Lung microvascular endothelial cell (primary cell): Measurements from ENCODE around the gene RNF128. TPM values are rescaled to one million over a fixed set of nuclear protein-coding genes. Genes with fewer than 3 reads are reported as not detected.
"Not testable (repeated sequence)": the region's sequence is repeated elsewhere in the genome, so short reads cannot be mapped to it uniquely, and the experiment has no call there.

Source experiments
- DNase-seq, 2 donors: peaks; one replicate each; pipeline versions ENCODE4 v3.0.0 to v3.0.0-alpha.2; 2010; ENCODE audit warnings: low read depth in 2 of 2
- total RNA-seq: library from RNA; depleted of rRNA; stranded (reverse); fragments of >200 nt; gene quantifications from 2 replicates; pipeline ENCODE4 v1.2.1, GENCODE V29; 2014

The RNF128 gene
- total RNA-seq, 1 donor from 2014 or later: under 0.01 TPM

DNA sequence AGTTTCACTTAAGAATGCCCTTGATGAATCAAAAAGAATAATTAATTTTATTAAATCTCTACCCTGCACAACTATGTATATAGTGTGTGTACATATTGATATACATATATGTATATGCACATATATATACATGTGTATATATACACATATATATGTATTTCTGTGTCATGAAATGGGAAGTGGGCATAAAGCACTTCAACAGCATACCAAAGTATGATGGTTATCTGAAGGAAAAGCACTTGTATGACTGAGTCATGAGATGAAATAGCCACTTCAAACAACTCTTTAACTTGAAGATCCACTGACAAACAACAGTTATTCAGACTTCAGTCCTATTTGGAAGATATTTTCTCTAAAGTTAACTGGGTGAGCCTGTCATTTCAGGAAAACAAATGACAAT is 16.3 kb downstream of the RNF128 start:
- DNase-seq: no peak

GRCh38 chrX:106748377-106748776 is 21.9 kb downstream of the RNF128 start:
- no peak for DNase-seq

DNA sequence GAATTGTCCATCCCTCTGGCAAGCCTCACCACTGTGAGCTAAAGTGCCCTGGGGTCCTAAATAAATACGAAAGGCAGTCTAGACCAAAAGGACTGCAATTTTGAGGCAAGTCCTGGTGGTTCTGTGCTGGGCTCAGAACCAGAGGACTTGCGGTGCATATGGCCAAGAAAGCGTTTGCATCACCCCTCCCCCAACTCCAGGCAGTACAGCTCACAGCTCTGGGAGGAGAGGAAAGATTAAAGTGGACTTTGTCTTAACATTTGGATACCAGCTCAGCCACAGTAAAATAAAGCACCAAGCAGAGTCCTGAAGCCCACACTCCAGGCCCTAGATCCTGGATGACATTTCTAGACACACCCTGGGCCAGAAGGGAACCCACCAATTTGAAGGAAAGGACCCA is 24.9 kb downstream of the RNF128 start:
- DNase-seq: no peak

GRCh38 chrX:106752101-106752678 is 25.7 kb downstream of the RNF128 start:
- no peak for DNase-seq

- not testable (repeated sequence) for DNase-seq
Observed at GRCh38 chrX:106769288-106769687, 42.8 kb downstream of the RNF128 start.

DNA sequence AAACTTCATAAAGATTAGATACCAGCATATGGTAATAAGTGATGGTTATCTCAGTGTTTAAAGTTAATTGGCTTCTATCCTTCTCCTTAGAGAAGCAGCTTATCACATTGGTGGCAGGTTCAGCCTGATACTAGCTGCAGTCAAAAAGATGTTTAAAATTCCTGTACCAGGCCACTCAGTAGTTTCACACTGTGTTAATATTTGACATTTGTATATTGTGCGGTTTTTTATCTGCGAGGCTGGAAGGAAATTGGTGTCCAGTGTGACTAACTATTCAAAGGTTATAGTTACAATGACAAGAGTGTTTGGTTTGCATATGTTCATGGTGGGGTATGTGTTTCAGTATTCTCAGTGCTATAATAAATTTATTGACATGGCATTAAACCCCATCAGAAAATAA is 48.5 kb downstream of the RNF128 start:
- no peak for DNase-seq

- no peak for DNase-seq
Observed at GRCh38 chrX:106780264-106780663, 53.8 kb downstream of the RNF128 start.

- DNase-seq: no peak
Observed at GRCh38 chrX:106780664-106781377, 54.3 kb downstream of the RNF128 start.

- DNase-seq: no peak
Observed at GRCh38 chrX:106783716-106784115, 57.2 kb downstream of the RNF128 start.

DNA sequence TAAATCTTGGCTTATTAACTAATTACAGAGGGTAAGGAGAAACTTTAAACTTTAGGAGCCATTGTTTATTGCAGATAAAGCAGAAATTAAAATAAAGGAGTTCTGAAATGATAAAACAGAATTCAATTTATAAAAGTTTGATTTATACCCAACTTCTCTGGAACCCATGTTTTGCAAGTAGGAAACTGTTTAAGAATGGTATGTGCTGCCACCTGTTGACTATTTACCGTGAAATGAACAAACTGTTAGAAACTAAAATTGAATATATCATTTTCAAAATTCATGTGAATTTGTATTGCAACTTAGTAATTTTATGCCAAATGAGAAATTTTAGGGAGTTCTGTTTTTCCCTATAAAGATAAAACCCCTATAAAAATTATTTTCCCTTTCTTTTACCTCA is 65.0 kb downstream of the RNF128 start:
- DNase-seq: peak; percentile 20 to 33

DNA sequence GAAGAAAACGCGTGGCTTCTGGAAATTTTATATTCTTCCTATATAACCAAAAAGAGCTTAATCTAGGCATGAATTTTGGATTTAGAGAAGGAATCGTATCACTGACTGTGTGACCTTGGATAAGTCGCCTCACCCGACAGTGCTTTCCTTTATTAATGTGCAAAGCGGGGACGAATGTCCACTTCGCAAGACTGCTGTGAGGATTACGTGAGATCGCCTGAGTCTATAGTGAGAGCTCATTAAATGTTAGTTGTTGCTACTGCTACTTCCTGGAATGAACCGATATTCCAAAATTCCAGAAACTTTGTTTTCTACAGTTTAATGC is 75.5 kb downstream of the RNF128 start:
- DNase-seq: peak in 1 of 2 donors; percentile 49

DNA sequence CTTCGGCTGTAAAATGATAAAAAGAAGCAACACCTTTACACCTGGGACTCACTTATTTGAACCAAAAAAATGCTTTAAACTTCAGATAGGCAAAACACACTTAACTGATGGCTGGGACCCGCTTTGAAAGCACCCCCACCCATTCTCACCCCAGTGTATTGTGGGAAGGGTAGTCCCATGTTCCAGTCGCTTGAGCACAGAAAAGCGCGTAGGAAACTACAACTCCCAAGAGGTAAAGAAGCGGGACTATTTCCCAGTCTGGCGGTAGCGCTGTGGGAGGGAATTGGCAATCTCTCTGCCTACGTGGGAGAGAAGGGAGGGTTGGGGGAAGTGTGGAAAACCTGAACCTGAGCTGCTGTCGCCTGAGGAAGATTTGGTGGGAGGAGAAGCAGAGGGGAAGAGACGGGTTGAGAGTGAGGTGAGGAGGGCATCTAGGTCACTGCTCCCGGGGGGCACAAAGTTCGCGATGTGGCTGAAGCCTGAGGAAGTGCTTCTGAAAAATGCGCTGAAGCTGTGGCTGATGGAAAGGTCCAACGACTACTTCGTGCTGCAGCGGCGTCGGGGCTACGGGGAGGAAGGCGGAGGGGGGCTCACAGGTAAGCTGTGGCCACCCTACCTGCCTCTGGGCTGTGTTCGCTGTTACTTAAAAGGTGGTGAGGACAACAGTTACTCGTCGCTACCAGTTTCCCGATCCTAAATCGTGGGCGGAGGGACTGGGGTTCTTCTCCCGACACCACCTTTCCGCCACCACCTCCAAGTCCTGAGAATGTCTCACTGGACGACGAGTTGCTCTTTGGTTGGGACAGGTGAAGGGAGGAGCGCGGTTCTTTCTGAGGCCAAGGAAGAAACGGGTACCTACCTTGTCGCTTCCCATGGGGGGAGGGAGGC is 76.1 kb downstream of the RNF128 start, which contains the start of gene TBC1D8B:
Gene TBC1D8B (plus strand): TSS at position 286 of the 888 bp plus-strand sequence. CDS start 181 bp downstream, at position 467.
- peak; percentile 89 to 91 for DNase-seq

- DNase-seq: no peak
Observed at GRCh38 chrX:106811131-106811910, 84.8 kb downstream of the RNF128 start.

DNA sequence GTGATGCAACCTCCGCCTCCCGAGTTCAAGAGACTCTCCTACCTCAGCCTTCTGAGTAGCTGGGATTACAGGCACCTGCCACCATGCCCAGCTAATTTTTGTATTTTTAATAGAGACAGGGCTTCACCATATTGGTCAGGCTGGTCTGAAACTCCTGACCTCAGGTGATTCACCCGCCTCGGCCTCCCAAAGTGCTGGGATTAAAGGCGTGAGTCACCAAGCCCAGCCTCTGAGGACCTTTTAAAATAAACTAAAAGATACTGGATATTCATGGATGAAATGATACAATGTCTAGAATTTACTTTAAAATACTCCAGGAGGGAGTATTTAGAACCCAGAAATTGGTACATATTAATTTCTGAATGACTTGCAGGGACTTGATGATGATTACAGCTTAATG is 86.4 kb downstream of the RNF128 start:
- DNase-seq: not testable (repeated sequence)

DNA sequence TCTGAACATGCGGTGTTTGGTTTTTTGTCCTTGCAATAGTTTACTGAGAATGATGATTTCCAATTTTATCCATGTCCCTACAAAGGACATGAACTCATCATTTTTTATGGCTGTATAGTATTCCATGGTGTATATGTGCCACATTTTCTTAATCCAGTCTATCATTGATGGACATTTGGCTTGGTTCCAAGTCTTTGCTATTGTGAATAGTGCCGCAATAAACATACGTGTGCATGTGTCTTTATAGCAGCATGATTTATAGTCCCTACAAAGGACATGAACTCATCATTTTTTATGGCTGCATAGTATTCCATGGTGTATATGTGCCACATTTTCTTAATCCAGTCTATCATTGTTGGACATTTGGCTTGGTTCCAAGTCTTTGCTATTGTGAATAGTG is 87.6 kb downstream of the RNF128 start:
- not testable (repeated sequence) for DNase-seq

Other genes with a start within 250 kb of the RNF128 start
- gene RADX, start 114.7 kb upstream of the RNF128 start, total RNA-seq: under 0.01 TPM in 2 replicates
- 2.2 and 3.4 TPM in 2 replicates for gene TBC1D8B, start 76.0 kb downstream of the RNF128 start, total RNA-seq
- gene RIPPLY1, start 176.6 kb downstream of the RNF128 start, total RNA-seq: not detected in 2 replicates
- not detected in 2 replicates for gene CLDN2, start 193.7 kb downstream of the RNF128 start, total RNA-seq